Stimulated activated CD8-positive, alpha-beta memory T cell treated with anti-CD3 and anti-CD28 coated beads, Interleukin-15, amount 100 ng/mL, for 1 hour (primary cell): Measurements from ENCODE around the gene UTS2R.
"Not testable (repeated sequence)": the region's sequence is repeated elsewhere in the genome, so short reads cannot be mapped to it uniquely, and the experiment has no call there.

ENCODE experiments used
- DNase-seq: peaks from one replicate; pipeline ENCODE4 v3.0.0-alpha.2; 2020; ENCODE audit warnings: low read depth

The UTS2R gene

GRCh38 chr17:82334204-82334621 is 37.4 kb upstream of the UTS2R start:
- DNase-seq, result no peak

- DNase-seq, result no peak
Measured at GRCh38 chr17:82334622-82335394, 36.8 kb upstream of the UTS2R start.

- DNase-seq, result no peak
Measured at GRCh38 chr17:82338858-82339633, 32.5 kb upstream of the UTS2R start.

- DNase-seq, result no peak
Measured at GRCh38 chr17:82339634-82340580, 31.7 kb upstream of the UTS2R start.

GRCh38 chr17:82342361-82343079 is 29.0 kb upstream of the UTS2R start:
- no peak for DNase-seq

GRCh38 chr17:82343560-82343959 is 28.0 kb upstream of the UTS2R start:
- DNase-seq, result no peak

- DNase-seq, result no peak
Measured at GRCh38 chr17:82344175-82344907, 27.2 kb upstream of the UTS2R start.

GRCh38 chr17:82345151-82345976 is 26.2 kb upstream of the UTS2R start:
- DNase-seq, result no peak

- no peak for DNase-seq
Measured at GRCh38 chr17:82346342-82347300, 24.9 kb upstream of the UTS2R start.

DNA sequence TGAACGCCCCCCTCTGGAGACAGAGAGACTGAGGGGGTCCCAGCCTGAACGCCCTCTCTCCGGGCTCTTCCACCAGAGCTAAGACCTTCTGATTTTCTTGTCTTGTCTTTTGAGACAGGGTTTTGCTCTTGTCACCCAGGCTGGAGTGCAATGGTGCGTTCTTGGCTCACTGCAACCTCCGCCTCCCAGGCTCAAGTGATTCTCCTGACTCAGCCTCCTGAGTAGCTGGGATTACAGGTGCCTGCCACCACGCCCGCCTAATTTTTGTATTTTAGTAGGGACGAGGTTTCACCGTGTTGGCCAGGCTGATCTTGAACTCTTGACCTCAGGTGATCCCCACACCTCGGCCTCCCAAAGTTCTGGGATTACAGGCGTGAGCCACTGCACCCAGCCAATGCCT is 23.6 kb upstream of the UTS2R start:
- not testable (repeated sequence) for DNase-seq

- DNase-seq, result no peak
Measured at GRCh38 chr17:82348434-82348833, 23.1 kb upstream of the UTS2R start.

DNA sequence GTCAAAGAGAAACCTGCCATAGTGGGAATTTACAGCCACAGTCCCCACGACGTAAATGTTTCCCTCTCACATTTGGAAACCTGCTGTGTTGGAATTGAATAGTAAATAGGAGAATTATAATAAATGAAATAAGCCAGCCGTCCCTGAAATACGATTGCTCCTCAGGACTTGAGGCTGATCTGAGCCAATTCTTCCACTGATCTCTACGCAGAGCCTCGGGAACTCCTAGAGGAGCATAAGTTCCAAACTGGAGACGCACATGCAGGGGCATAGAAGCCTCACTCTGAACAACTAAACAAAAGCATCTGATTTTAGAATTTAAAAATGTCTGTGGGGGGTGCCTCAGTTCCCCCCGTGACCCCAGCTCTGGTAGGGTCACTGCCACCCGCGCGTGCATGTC is 22.7 kb upstream of the UTS2R start:
- no peak for DNase-seq

DNA sequence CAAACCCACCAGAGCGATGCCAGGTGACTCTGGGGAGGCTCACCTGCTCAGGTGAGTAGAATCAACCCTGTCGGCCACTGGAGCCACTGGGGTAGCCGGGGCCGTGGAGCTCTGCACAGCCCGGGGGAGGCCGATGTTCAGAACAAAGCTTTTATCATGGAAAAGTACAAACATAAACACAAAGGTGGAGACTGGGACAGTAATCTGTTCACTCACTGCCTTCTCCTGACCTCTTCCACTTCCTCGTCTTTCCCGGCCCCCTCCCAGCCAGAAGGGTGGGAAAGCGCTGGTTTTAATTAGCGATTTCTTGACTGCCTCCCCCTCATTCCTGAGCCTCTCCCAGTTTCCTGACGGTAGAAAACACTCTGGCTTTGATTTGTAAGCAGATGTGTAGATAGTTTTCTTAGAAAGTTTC is 22.3 kb upstream of the UTS2R start:
- no peak for DNase-seq

GRCh38 chr17:82350182-82351030 is 21.2 kb upstream of the UTS2R start:
- DNase-seq, result no peak

- DNase-seq, result no peak
Measured at GRCh38 chr17:82351254-82351712, 20.3 kb upstream of the UTS2R start.

- DNase-seq, result peak; percentile 72
Measured at GRCh38 chr17:82351713-82352488, 19.7 kb upstream of the UTS2R start.

GRCh38 chr17:82353484-82353883 is 18.1 kb upstream of the UTS2R start:
- DNase-seq, result no peak
